Activated naive CD8-positive, alpha-beta T cell (primary cell): ENCODE results near the gene SMC5.
"Not testable (repeated sequence)": the region's sequence is repeated elsewhere in the genome, so short reads cannot be mapped to it uniquely, and the experiment has no call there.

Source experiments
- H3K27ac Mint-ChIP-seq: one replicate; pipeline ENCODE4 v1.8.0; 2021; ENCODE audit warnings: mixed read lengths
- H3K27me3 Mint-ChIP-seq: one replicate; pipeline ENCODE4 v1.8.0; 2021; ENCODE audit warnings: mixed read lengths
- H3K36me3 Mint-ChIP-seq: one replicate; pipeline ENCODE4 v1.8.0; 2021; ENCODE audit warnings: mixed read lengths
- H3K4me1 Mint-ChIP-seq: one replicate; pipeline ENCODE4 v1.8.0; 2021; ENCODE audit warnings: low read depth, mixed read lengths
- H3K4me3 Mint-ChIP-seq: one replicate; pipeline ENCODE4 v1.8.0; 2021; ENCODE audit warnings: mild to moderate bottlenecking, mixed read lengths
- H3K9me3 Mint-ChIP-seq: one replicate; pipeline ENCODE4 v1.8.0; 2021; ENCODE audit warnings: low read depth, mixed read lengths

SMC5 gene

GRCh38 chr9:70258692-70259511, at the start of gene SMC5:
TSS of gene SMC5 (plus strand) at chr9:70258978. CDS start at chr9:70259079, 101 bp downstream.
- Mint-ChIP-seq H3K9me3 (no peaks in the 10 kb centered on the region), H3K27ac (peak within 1 kb of the TSS; percentile 96), H3K4me1 (peaks cover 62% of the 10 kb centered on the region), H3K27me3 (no peaks in the 10 kb centered on the region), H3K4me3 (peak within 1 kb of the TSS; percentile 99), H3K36me3 (peaks cover 20% of the 10 kb centered on the region)

GRCh38 chr9:70217029-70217428, 41.7 kb upstream of the SMC5 start:
- Mint-ChIP-seq H3K27me3 (no peaks in the 10 kb centered on the region), H3K9me3 (peaks cover 22% of the 10 kb centered on the region), H3K4me1 (no peaks in the 10 kb centered on the region), H3K27ac (no peak overlapping the region), H3K36me3 (peaks cover 38% of the 10 kb centered on the region), H3K4me3 (no peak overlapping the region)

DNA sequence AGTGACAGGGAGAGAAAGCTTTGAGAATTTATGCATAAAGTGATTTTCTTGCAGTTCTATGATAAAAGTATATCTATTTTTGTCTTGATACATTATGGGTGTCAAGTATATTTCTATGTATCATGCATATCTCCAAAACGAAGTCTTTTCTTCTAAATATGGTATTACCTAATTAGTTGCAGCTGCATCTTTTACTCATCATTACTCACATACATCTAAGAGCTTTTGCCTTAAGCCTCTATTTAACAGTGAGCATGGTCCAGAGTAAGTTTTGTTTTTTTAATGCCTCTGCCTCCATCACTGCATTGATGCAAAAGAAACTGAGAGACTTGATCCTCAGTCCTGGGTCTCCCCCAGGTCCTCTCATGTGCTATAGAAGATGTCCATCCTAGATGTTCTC, 40.0 kb upstream of the SMC5 start:
- no peak overlapping the region for H3K27ac Mint-ChIP-seq
- no peak overlapping the region for H3K4me3 Mint-ChIP-seq
- H3K36me3 Mint-ChIP-seq = peaks cover 32% of the 10 kb centered on the region
- H3K4me1 Mint-ChIP-seq = no peaks in the 10 kb centered on the region
- H3K27me3 Mint-ChIP-seq = no peaks in the 10 kb centered on the region
- peaks cover 12% of the 10 kb centered on the region for H3K9me3 Mint-ChIP-seq

DNA sequence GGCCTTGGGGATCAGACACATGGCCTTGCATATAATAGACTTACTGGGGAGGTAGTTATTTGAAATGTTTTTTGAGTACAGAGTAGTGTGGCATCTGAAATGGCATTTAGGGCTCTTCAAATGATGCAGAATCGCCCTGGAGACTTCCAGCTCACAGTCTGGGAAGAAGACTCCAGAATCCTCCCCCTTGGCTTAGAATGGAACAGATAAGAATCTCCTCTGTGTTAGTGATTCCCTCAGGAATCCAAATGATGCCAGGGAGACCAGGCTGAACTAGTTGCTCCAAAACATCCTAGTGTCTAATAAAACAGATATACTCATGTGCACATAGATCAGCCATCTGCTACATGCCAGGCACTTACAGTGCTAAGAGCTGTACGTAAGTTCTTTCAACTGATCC, 38.6 kb upstream of the SMC5 start:
- H3K4me1 Mint-ChIP-seq = no peaks in the 10 kb centered on the region
- no peaks in the 10 kb centered on the region for H3K9me3 Mint-ChIP-seq
- H3K4me3 Mint-ChIP-seq = no peak overlapping the region
- H3K27me3 Mint-ChIP-seq = no peaks in the 10 kb centered on the region
- H3K36me3 Mint-ChIP-seq = peaks cover 18% of the 10 kb centered on the region
- H3K27ac Mint-ChIP-seq = no peak overlapping the region

- Mint-ChIP-seq H3K9me3 (no peaks in the 10 kb centered on the region), H3K4me1 (no peaks in the 10 kb centered on the region), H3K27ac (no peak overlapping the region), H3K36me3 (peaks cover 9% of the 10 kb centered on the region), H3K4me3 (no peak overlapping the region), H3K27me3 (no peaks in the 10 kb centered on the region)
These were observed 36.4 kb upstream of the SMC5 start for GRCh38 chr9:70222354-70222753.

DNA sequence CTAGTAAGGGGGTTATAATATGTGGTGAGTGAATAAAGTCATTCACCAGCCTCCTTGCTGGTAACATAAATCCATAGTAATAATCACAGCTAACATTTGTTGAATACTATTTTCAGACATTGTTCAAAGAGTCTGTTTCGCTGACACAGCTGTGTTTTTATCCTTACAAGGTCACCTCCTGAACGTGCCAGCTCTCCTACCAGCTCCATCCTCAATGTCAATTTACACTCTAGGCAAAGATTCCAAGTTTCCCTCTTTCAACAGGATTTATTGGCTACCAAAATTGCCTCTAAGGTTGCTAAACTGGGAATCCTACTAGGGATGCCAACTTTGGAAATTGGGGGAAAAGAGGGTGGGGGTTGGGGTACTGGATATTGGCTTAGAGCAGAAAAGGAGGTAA, 30.7 kb upstream of the SMC5 start:
- H3K4me3 Mint-ChIP-seq = no peak overlapping the region
- H3K4me1 Mint-ChIP-seq = no peaks in the 10 kb centered on the region
- peaks cover 3% of the 10 kb centered on the region for H3K27me3 Mint-ChIP-seq
- H3K27ac Mint-ChIP-seq = no peak overlapping the region
- H3K9me3 Mint-ChIP-seq = no peaks in the 10 kb centered on the region
- peaks cover 12% of the 10 kb centered on the region for H3K36me3 Mint-ChIP-seq

- Mint-ChIP-seq H3K36me3 (peaks cover 17% of the 10 kb centered on the region), H3K27me3 (peaks cover 4% of the 10 kb centered on the region), H3K4me3 (no peak overlapping the region), H3K9me3 (no peaks in the 10 kb centered on the region), H3K4me1 (no peaks in the 10 kb centered on the region), H3K27ac (no peak overlapping the region)
These were observed 30.2 kb upstream of the SMC5 start for GRCh38 chr9:70228611-70229010.

DNA sequence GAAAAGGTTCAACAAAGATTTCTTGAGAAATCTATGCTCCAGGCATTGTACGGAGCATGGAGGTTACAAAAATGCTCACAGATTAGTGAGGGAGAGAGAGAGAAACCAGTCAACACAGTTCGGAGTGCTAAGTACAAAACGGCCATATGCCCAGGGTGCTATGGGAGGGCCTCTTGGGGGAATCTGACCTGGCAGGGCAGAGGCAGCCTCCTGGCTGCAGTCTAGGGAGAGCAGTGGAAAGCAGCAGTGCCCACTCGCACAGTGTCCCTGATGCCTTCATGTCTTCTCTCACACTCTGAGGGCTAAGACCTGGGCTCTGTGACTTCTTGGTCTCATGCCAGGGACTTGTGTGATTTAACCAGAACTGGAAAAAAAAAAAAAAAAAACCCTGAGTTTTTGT, 29.8 kb upstream of the SMC5 start:
- Mint-ChIP-seq H3K36me3 (peaks cover 21% of the 10 kb centered on the region), H3K4me1 (peaks cover 2% of the 10 kb centered on the region), H3K27me3 (peaks cover 6% of the 10 kb centered on the region), H3K4me3 (no peak overlapping the region), H3K9me3 (no peaks in the 10 kb centered on the region), H3K27ac (no peak overlapping the region)

DNA sequence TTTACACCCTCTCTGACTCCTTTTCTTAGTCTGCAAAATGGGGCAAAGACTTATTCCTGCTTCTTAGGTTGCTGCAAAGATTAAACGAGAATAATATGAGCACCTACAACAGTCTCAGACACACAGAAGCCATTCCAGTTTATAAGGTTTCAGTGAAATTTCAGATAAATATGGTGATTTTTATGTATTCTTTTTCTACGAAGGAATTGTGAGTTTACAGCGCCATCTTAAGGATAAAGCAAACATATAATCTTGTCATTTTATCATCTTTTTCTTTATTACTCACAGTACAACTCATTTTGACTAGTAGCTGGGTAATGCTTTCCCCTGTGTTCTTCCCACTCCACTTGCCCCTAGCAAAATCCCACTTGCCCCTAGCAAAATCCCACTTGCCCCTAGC, 29.2 kb upstream of the SMC5 start:
- peaks cover 2% of the 10 kb centered on the region for H3K4me1 Mint-ChIP-seq
- no peak overlapping the region for H3K27ac Mint-ChIP-seq
- H3K4me3 Mint-ChIP-seq = no peak overlapping the region
- peaks cover 6% of the 10 kb centered on the region for H3K27me3 Mint-ChIP-seq
- H3K9me3 Mint-ChIP-seq = no peaks in the 10 kb centered on the region
- H3K36me3 Mint-ChIP-seq = peaks cover 21% of the 10 kb centered on the region

DNA sequence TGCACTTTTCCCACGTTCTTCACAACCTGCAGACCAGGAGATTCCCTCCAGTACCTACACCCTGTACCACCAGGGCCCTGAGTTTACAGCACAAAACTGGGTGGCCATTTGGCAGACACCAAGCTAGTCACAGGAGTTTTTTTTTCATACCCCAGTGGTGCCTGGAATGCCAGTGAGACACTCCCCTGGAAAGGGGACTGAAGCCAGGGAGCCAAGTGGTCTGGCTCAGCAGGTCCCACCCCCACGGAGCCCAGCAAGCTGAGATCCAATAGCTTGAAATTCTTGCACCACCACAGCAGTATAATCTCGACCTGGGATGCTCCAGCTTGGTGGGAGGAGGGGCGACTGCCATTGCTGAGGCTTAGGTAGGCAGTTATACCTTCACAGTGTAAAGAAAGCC, 26.3 kb upstream of the SMC5 start:
- peaks cover 6% of the 10 kb centered on the region for H3K27me3 Mint-ChIP-seq
- no peak overlapping the region for H3K4me3 Mint-ChIP-seq
- H3K36me3 Mint-ChIP-seq = peaks cover 22% of the 10 kb centered on the region
- H3K9me3 Mint-ChIP-seq = no peaks in the 10 kb centered on the region
- H3K27ac Mint-ChIP-seq = no peak overlapping the region
- peaks cover 2% of the 10 kb centered on the region for H3K4me1 Mint-ChIP-seq

DNA sequence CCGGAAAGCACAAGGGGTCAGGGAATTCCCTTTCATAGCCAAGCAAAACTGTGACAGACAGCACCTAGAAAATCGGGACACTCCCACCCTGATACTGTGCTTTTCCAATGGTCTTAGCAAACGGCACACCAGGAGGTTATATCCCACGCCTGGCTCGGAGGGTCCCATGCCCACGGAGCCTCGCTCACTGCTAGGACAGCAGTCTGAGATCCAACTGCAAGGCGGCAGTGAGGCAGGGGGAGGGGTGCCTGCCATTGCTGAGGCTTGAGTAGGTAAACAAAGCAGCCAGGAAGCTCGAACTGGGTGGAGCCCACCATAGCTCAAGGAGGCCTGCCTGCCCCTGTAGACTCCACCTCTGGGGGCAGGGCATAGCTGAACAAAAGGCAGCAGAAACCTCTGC, 24.6 kb upstream of the SMC5 start:
- not testable (repeated sequence) for H3K27ac Mint-ChIP-seq, H3K27me3 Mint-ChIP-seq

DNA sequence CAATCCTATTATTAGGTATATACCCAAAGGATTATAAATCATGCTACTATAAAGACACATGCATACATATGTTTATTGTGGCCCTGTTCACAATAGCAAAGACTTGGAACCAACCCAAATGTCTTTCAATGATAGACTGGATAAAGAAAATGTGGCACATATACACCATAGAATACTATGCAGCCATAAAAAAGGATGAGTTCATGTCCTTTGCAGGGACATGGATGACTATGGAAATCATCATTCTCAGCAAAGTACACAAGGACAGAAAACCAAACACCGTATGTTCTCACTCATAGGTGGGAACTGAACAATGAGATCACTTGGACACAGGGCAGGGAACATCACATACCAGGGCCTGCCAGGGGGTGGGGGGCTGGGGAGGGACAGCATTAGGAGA, 12.8 kb upstream of the SMC5 start:
- not testable (repeated sequence) for H3K9me3 Mint-ChIP-seq, H3K36me3 Mint-ChIP-seq, H3K4me3 Mint-ChIP-seq, H3K4me1 Mint-ChIP-seq, H3K27ac Mint-ChIP-seq, H3K27me3 Mint-ChIP-seq

More for the DNA sequence above, 24.6 kb upstream of the SMC5 start:
- H3K9me3 Mint-ChIP-seq, H3K4me3 Mint-ChIP-seq, H3K4me1 Mint-ChIP-seq: not testable (repeated sequence)
- peaks cover 23% of the 10 kb centered on the region for H3K36me3 Mint-ChIP-seq

DNA sequence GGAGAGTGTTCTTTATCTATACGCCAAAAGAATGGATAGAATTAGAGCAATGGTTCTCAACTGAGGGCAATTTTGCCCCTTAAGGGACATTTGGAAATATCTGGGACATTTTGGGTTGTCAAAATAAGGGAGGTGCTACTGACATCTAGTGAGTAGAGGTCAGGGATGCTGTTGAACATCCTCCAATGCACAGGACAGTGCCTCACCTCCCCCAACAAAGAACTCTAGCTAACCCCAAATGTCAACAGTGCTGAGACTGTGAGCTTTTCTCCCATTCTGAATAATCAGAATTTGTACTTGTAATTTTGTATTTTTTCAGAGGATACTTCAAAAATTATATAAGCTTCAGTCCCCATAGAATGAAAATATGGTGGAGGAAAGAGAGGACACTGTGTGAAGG, 8.6 kb upstream of the SMC5 start:
- H3K9me3 Mint-ChIP-seq = no peaks in the 10 kb centered on the region
- H3K36me3 Mint-ChIP-seq = peaks cover 2% of the 10 kb centered on the region
- peaks cover under 1% of the 10 kb centered on the region for H3K4me1 Mint-ChIP-seq
- H3K27me3 Mint-ChIP-seq = peaks cover 2% of the 10 kb centered on the region
- H3K4me3 Mint-ChIP-seq = no peak overlapping the region
- no peak overlapping the region for H3K27ac Mint-ChIP-seq

GRCh38 chr9:70255486-70255885, 3.3 kb upstream of the SMC5 start:
- Mint-ChIP-seq H3K4me1 (peaks cover 33% of the 10 kb centered on the region), H3K4me3 (no peak overlapping the region), H3K27ac (no peak overlapping the region), H3K9me3 (no peaks in the 10 kb centered on the region), H3K27me3 (peaks cover under 1% of the 10 kb centered on the region), H3K36me3 (peaks cover 6% of the 10 kb centered on the region)

- peak overlapping the region; percentile 30 for H3K4me3 Mint-ChIP-seq
- H3K9me3 Mint-ChIP-seq = no peaks in the 10 kb centered on the region
- H3K36me3 Mint-ChIP-seq = peaks cover 7% of the 10 kb centered on the region
- no peak overlapping the region for H3K27ac Mint-ChIP-seq
- H3K27me3 Mint-ChIP-seq = no peaks in the 10 kb centered on the region
- peaks cover 39% of the 10 kb centered on the region for H3K4me1 Mint-ChIP-seq
These were observed 2.6 kb upstream of the SMC5 start for GRCh38 chr9:70256123-70256551.

GRCh38 chr9:70257502-70257901, 1.3 kb upstream of the SMC5 start:
- Mint-ChIP-seq H3K27ac (peak overlapping the region; percentile 96), H3K4me1 (peaks cover 53% of the 10 kb centered on the region), H3K27me3 (no peaks in the 10 kb centered on the region), H3K36me3 (peaks cover 18% of the 10 kb centered on the region), H3K9me3 (no peaks in the 10 kb centered on the region), H3K4me3 (peak overlapping the region; percentile 99)
